A549 (cell line): Measurements from ENCODE around the gene ITGB1. TPM values are rescaled to one million over a fixed set of nuclear protein-coding genes. Genes with fewer than 3 reads are reported as not detected.
"Not testable (repeated sequence)": the region's sequence is repeated elsewhere in the genome, so short reads cannot be mapped to it uniquely, and the experiment has no call there.

Source experiments
- ATAC-seq, 2 experiments: fragments of 200-7000 bp in 1 of 2; fragments of >200 bp in 1 of 2; cut with Nextera tagmentation in 1 of 2; cut with Tn5 transposase in 1 of 2; 3 replicates each; pipeline versions ENCODE4 v1.8.0 to v1.9.1; 2018 to 2020; ENCODE audit warnings: mild to moderate bottlenecking in 1 of 2, moderate library complexity in 1 of 2
- CTCF ChIA-PET: fragments of 300-600 bp; sonication (Branson Sonifier 250); formaldehyde crosslinking; extraction: SDS; loops from one replicate; lab custom pipeline; 2021; ENCODE audit warnings: antibody characterized with exemption, inconsistent platforms; lab: Yijun Ruan, JAX
- POLR2A ChIA-PET: fragments of 350-600 bp; formaldehyde crosslinking; extraction: SDS; loops from one replicate; lab custom pipeline; 2021; ENCODE audit warnings: antibody characterized with exemption, inconsistent platforms; lab: Yijun Ruan, JAX
- DNase-seq, 2 experiments: peaks; one replicate each; pipeline versions ENCODE4 v3.0.0 to v3.0.0-alpha.2; 2011 to 2016; ENCODE audit warnings: low read depth in 1 of 2, low spot score in 1 of 2
- FAIRE-seq: peaks from 2 replicates; lab custom pipeline; 2011; peaks lifted over from hg19 to GRCh38; lab: Jason Lieb, UNC
- H3K27ac ChIP-seq, 2 experiments: fragments of >200 bp; sonication (Bioruptor Twin); formaldehyde crosslinking; 3 replicates each; pipeline ENCODE4 v1.5.1; 2016 to 2017
- H3K4me1 ChIP-seq: fragments of >200 bp; sonication (Bioruptor Twin); formaldehyde crosslinking; 3 replicates; pipeline ENCODE4 v1.6.1; 2016
- H3K4me2 ChIP-seq: fragments of >200 bp; sonication (Bioruptor Twin); formaldehyde crosslinking; 3 replicates; pipeline ENCODE4 v1.6.1; 2016
- H3K4me3 ChIP-seq: fragments of >200 bp; sonication (Bioruptor Twin); formaldehyde crosslinking; 3 replicates; pipeline ENCODE4 v1.5.1; 2016
- H3K9me3 ChIP-seq: fragments of >200 bp; sonication (Bioruptor Twin); formaldehyde crosslinking; 3 replicates; pipeline ENCODE4 v1.6.1; 2016
- CBX2 ChIP-seq: fragments of 200-600 bp; sonication (generic); IDR thresholded peaks from 2 replicates; pipeline ENCODE4 v1.6.1; 2016; ENCODE audit warnings: low read depth, mild to moderate bottlenecking, borderline replicate concordance
- CHD2 ChIP-seq: fragments of 150-350 bp; IDR thresholded peaks from 2 replicates; pipeline ENCODE4 v1.6.1; 2014; ENCODE audit warnings: low read length; ENCODE audit not compliant: partially characterized antibody
- CHD4 ChIP-seq: fragments of 200-600 bp; sonication (generic); IDR thresholded peaks from 2 replicates; pipeline ENCODE4 v1.6.1; 2016; ENCODE audit warnings: antibody characterized with exemption, mild to moderate bottlenecking, borderline replicate concordance
- EHF ChIP-seq: fragments of 250-450 bp; sonication (Bioruptor Pico); IDR thresholded peaks from 2 replicates; pipeline ENCODE4 v1.5.0; 2020; ENCODE audit warnings: mild to moderate bottlenecking
- FOSB ChIP-seq: fragments of 250-450 bp; sonication (Bioruptor Pico); IDR thresholded peaks from 2 replicates; pipeline ENCODE4 v1.5.0; 2020; ENCODE audit warnings: mild to moderate bottlenecking, moderate library complexity
- HEYL ChIP-seq: fragments of 250-450 bp; sonication (Bioruptor Pico); IDR thresholded peaks from 2 replicates; pipeline ENCODE4 v1.8.0; 2021; ENCODE audit warnings: mild to moderate bottlenecking, moderate library complexity
- HOXA7 ChIP-seq: fragments of 250-450 bp; sonication (Bioruptor Pico); IDR thresholded peaks from 2 replicates; pipeline ENCODE4 v1.5.0; 2020; ENCODE audit warnings: mild to moderate bottlenecking, moderate library complexity
- HOXB13 ChIP-seq: fragments of 250-450 bp; sonication (Bioruptor Pico); IDR thresholded peaks from 2 replicates; pipeline ENCODE4 v1.5.0; 2020; ENCODE audit warnings: low read depth, mild to moderate bottlenecking, moderate library complexity
- MAFK ChIP-seq: fragments of 450-650 bp; IDR thresholded peaks from 2 replicates; pipeline ENCODE4 v1.6.1; 2014; ENCODE audit not compliant: partially characterized antibody
- PHF8 ChIP-seq: fragments of 200-600 bp; sonication (generic); IDR thresholded peaks from 2 replicates; pipeline ENCODE4 v1.6.1; 2016; ENCODE audit warnings: low read depth, mild to moderate bottlenecking, antibody characterized with exemption, moderate library complexity, borderline replicate concordance
- POLR2A ChIP-seq: IDR thresholded peaks from 2 replicates; pipeline ENCODE4 v1.6.1; 2012; ENCODE audit warnings: mild to moderate bottlenecking, low read length
- POLR2AphosphoS2 ChIP-seq: conservative IDR thresholded peaks from 2 replicates; pipeline ENCODE4 v1.6.1; 2012; ENCODE audit warnings: low read length, improper control_type of control experiment, inconsistent platforms
- TFCP2L1 ChIP-seq: fragments of 250-450 bp; sonication (Bioruptor Pico); IDR thresholded peaks from 2 replicates; pipeline ENCODE4 v1.5.0; 2021; ENCODE audit warnings: mild to moderate bottlenecking
- TP53 ChIP-seq: fragments of 250-450 bp; sonication (Bioruptor Pico); IDR thresholded peaks from 2 replicates; pipeline ENCODE4 v1.5.0; 2021; ENCODE audit warnings: mild to moderate bottlenecking, moderate library complexity
- ZNF302 ChIP-seq: fragments of 250-450 bp; sonication (Bioruptor Pico); IDR thresholded peaks from 2 replicates; pipeline ENCODE4 v1.9.0; 2021; ENCODE audit warnings: inconsistent platforms, mild to moderate bottlenecking, moderate library complexity
- ZSCAN20 ChIP-seq: fragments of 250-450 bp; sonication (Bioruptor Pico); IDR thresholded peaks from 2 replicates; pipeline ENCODE4 v1.8.0; 2022; ENCODE audit warnings: mild to moderate bottlenecking, moderate library complexity
- WGBS: methylation state at CpG from one replicate; pipeline ENCODE4 v1.1.6; 2017; ENCODE audit errors: missing lambda C conversion rate; 5-methylcytosine and 5-hydroxymethylcytosine counted together
- polyA plus RNA-seq, 4 experiments: library from polyadenylated mRNA; depleted of rRNA in 3 of 4; stranded (reverse); fragments of >200 nt; fragmentation: RNase III in 1 of 4; extraction: RNeasy Plus Mini Kit Qiagen cat#74134 plus additional on column Dnase treatment in 1 of 4; gene quantifications; 2 replicates in 3 of 4; 3 replicates in 1 of 4; pipeline ENCODE4 v1.2.3, GENCODE V29; 2011 to 2017
- TF ChIP-seq, protein P1 (sequence below): fragments of >200 bp; sonication (Bioruptor Twin); formaldehyde crosslinking; IDR thresholded peaks from 3 replicates; pipeline ENCODE4 v1.6.1; 2016
- TF ChIP-seq, protein P2 (sequence below): IDR thresholded peaks from 2 replicates; pipeline ENCODE4 v1.6.1; 2012
- TF ChIP-seq, protein P3 (sequence below): fragments of 200-600 bp; sonication (generic); IDR thresholded peaks from 2 replicates; pipeline ENCODE4 v1.6.1; 2016; ENCODE audit warnings: antibody characterized with exemption, mild to moderate bottlenecking, moderate library complexity
- TF ChIP-seq, protein P4 (sequence below): fragments of 250-450 bp; sonication (Bioruptor Pico); IDR thresholded peaks from 2 replicates; pipeline ENCODE4 v1.5.0; 2021; ENCODE audit warnings: mild to moderate bottlenecking, moderate library complexity, borderline replicate concordance

The ITGB1 gene
- polyA plus RNA-seq, 2 of the 4 experiments (the other 2 are of a cell fraction), result 1,270 to 2,408 TPM

DNA sequence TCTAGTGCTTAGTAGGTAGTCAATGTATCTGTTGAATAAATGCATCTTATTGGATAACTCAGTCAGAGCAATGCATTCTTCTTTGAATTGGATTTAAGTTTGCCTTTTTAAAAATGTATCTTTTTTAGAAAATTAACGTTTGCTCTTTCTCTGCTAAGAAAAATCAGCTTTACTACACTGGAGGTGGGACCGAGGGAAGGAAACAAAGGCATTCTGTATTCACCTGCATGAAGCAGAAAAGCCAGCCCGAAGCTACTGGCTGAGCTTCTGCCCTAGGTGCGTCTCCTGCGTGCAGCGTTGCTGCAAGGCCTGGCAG lies 22.2 kb upstream of the ITGB1 start:
- Histone ChIP-seq H3K4me3 (peak overlapping the region; percentile 25), H3K4me1 (peaks cover 66% of the 10 kb centered on the region), H3K27ac (peak overlapping the region; percentile 96 to 99), H3K9me3 (no peaks in the 10 kb centered on the region), H3K4me2 (peak overlapping the region; percentile 92)
- WGBS, result 2% methylated on average over 6 of the region's 6 CpGs
- CTCF ChIA-PET, result interaction anchor here (1.0 to 15.3 kb wide), 11 partner anchors 9 to 213 kb away, joined by 3 to 168 read pairs (median 6); no protein-coding TSS in a partner anchor
- POLR2A ChIA-PET, result interaction anchor here (0.7 to 8.2 kb wide), 21 partner anchors 8 to 632 kb away, joined by 3 to 163 read pairs (median 10); partner anchors contain the start of gene ITGB1
- FAIRE-seq (no peak), DNase-seq (no peak), ATAC-seq (no peak)
- TF ChIP-seq, protein P1, sequence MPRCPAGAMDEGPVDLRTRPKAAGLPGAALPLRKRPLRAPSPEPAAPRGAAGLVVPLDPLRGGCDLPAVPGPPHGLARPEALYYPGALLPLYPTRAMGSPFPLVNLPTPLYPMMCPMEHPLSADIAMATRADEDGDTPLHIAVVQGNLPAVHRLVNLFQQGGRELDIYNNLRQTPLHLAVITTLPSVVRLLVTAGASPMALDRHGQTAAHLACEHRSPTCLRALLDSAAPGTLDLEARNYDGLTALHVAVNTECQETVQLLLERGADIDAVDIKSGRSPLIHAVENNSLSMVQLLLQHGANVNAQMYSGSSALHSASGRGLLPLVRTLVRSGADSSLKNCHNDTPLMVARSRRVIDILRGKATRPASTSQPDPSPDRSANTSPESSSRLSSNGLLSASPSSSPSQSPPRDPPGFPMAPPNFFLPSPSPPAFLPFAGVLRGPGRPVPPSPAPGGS, result no peak
- TF ChIP-seq, protein P2, sequence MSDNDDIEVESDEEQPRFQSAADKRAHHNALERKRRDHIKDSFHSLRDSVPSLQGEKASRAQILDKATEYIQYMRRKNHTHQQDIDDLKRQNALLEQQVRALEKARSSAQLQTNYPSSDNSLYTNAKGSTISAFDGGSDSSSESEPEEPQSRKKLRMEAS, result no peak
- TF ChIP-seq, protein P3, sequence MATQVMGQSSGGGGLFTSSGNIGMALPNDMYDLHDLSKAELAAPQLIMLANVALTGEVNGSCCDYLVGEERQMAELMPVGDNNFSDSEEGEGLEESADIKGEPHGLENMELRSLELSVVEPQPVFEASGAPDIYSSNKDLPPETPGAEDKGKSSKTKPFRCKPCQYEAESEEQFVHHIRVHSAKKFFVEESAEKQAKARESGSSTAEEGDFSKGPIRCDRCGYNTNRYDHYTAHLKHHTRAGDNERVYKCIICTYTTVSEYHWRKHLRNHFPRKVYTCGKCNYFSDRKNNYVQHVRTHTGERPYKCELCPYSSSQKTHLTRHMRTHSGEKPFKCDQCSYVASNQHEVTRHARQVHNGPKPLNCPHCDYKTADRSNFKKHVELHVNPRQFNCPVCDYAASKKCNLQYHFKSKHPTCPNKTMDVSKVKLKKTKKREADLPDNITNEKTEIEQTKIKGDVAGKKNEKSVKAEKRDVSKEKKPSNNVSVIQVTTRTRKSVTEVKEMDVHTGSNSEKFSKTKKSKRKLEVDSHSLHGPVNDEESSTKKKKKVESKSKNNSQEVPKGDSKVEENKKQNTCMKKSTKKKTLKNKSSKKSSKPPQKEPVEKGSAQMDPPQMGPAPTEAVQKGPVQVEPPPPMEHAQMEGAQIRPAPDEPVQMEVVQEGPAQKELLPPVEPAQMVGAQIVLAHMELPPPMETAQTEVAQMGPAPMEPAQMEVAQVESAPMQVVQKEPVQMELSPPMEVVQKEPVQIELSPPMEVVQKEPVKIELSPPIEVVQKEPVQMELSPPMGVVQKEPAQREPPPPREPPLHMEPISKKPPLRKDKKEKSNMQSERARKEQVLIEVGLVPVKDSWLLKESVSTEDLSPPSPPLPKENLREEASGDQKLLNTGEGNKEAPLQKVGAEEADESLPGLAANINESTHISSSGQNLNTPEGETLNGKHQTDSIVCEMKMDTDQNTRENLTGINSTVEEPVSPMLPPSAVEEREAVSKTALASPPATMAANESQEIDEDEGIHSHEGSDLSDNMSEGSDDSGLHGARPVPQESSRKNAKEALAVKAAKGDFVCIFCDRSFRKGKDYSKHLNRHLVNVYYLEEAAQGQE, result no peak
- TF ChIP-seq POLR2AphosphoS2, result 0 out of 2 replicates have a peak, but pooled peaks have one; percentile 44
- no peak for TF ChIP-seq ZNF302 (CRISPR knock-in tag)
- TF ChIP-seq, protein P4, sequence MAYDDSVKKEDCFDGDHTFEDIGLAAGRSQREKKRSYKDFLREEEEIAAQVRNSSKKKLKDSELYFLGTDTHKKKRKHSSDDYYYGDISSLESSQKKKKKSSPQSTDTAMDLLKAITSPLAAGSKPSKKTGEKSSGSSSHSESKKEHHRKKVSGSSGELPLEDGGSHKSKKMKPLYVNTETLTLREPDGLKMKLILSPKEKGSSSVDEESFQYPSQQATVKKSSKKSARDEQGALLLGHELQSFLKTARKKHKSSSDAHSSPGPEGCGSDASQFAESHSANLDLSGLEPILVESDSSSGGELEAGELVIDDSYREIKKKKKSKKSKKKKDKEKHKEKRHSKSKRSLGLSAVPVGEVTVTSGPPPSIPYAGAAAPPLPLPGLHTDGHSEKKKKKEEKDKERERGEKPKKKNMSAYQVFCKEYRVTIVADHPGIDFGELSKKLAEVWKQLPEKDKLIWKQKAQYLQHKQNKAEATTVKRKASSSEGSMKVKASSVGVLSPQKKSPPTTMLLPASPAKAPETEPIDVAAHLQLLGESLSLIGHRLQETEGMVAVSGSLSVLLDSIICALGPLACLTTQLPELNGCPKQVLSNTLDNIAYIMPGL (CRISPR knock-in tag), result no peak
- TF ChIP-seq POLR2A, result peak; percentile 71
- no peak for TF ChIP-seq ZSCAN20
- TF ChIP-seq CBX2, result no peak
- no peak for TF ChIP-seq CHD4
- no peak for TF ChIP-seq EHF (CRISPR knock-in tag)
- no peak for TF ChIP-seq CHD2
- TF ChIP-seq TFCP2L1 (CRISPR knock-in tag), result 0 out of 2 replicates have a peak, but pooled peaks have one; percentile 11
- 0 out of 2 replicates have a peak, but pooled peaks have one; percentile 62 for TF ChIP-seq TP53
- TF ChIP-seq HOXA7 (CRISPR knock-in tag), result peak; percentile 65
- TF ChIP-seq PHF8, result 0 out of 2 replicates have a peak, but pooled peaks have one; percentile 17
- no peak for TF ChIP-seq MAFK

DNA sequence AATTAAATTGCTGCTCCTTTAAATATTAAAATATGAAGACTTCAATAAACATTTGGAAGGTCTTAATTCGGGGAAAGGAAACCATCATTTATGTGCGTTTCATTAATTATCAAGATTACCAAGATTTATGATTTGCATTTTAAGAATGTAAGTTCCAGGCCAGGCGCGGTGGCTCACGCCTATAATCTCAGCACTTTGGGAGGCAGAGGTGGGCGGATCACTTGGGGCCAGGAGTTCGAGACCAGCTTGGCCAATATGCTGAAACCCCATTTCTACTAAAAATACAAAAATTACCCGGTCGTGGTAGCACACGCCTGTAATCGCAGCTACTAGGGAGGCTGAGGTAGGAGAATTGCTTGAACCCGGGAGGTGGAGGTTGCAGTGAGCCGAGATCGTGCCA lies 21.7 kb upstream of the ITGB1 start:
- TF ChIP-seq HOXB13 (CRISPR knock-in tag), result 0 out of 2 replicates have a peak, but pooled peaks have one; percentile 36
- 0 out of 2 replicates have a peak, but pooled peaks have one; percentile 57 for TF ChIP-seq HEYL (CRISPR knock-in tag)
- peak; percentile 11; the same call in 1 of the 2 replicates for TF ChIP-seq FOSB (CRISPR knock-in tag)
- H3K27ac ChIP-seq, result peak overlapping the region; percentile 96 to 99
- not testable (repeated sequence) for H3K9me3 ChIP-seq, ATAC-seq, FAIRE-seq
- DNase-seq, result peak in 1 of 2 experiments; percentile 57
- H3K4me1 ChIP-seq, result peaks cover 64% of the 10 kb centered on the region
- WGBS, result 9% methylated on average over 14 of the region's 14 CpGs
- H3K4me3 ChIP-seq, result peak overlapping the region; percentile 25
- peak overlapping the region; percentile 92 for H3K4me2 ChIP-seq
- ChIA-PET CTCF (interaction anchor here (0.9 to 15.3 kb wide), 10 partner anchors 8 to 184 kb away, joined by 3 to 168 read pairs (median 6); no protein-coding TSS in a partner anchor), POLR2A (interaction anchor here (0.9 to 8.2 kb wide), 17 partner anchors 8 to 175 kb away, joined by 3 to 163 read pairs (median 11); partner anchors contain the start of gene ITGB1)
